ENCODE data around the gene SNTG2. TPM values are rescaled to one million over a fixed set of nuclear protein-coding genes. Genes with fewer than 3 reads are reported as not detected.

SNTG2 gene
- total RNA-seq, 2 donors from 2014 or later = 4.1 to 11.9 TPM

DNA sequence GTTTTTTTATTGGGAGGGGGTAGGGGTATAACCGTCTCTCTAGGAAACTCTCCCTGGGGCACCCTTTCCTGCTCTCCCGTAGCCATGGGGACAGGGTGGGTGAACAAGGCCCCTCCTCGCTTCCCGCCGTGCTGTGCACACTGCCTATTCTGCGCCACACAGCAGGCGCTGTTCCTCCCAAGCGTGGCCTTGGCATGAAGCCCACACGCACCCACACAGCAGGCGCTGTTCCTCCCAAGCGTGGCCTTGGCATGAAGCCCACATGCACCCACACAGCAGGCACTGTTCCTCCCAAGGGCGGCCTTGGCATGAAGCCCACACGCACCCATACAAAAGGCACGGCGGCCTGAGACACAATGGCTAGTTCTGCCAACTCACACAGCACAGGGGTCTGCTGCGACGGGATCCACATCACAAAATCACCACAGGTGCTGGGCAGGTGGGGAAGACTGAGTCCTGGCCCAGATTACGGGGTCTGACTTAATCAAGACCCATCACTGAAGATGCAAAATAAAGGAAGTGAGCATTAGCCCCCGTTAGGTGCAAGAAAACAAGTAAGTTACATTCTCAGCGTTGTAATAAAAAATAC lies 416.0 kb downstream of the SNTG2 start:
- Mint-ChIP-seq H3K4me1 (no peaks in the 10 kb centered on the region), H3K27me3 (ENCODE audit: insufficient read depth) (no peaks in the 10 kb centered on the region), H3K4me3 (no peak overlapping the region), H3K27ac (no peak overlapping the region), H3K9me3 (peaks cover 4% of the 10 kb centered on the region), H3K36me3 (ENCODE audit: low read depth) (no peaks in the 10 kb centered on the region)
- H3K27me3 ChIP-seq (ENCODE audit: control insufficient read depth, insufficient read depth, low read length, poor library complexity, severe bottlenecking) = no peaks in the 10 kb centered on the region
- no peak overlapping the region for H3K27ac ChIP-seq (ENCODE audit: low read depth, low read length)
- H3K4me1 ChIP-seq (ENCODE audit: control insufficient read depth, insufficient read depth, low read length) = no peaks in the 10 kb centered on the region
- 88 to 92% methylated on average over 9 to 20 of the region's 20 CpGs for WGBS, 2 experiments (ENCODE audit: insufficient coverage in 1 of 2, insufficient read length in 1 of 2)
- H3K9me3 ChIP-seq (ENCODE audit: control insufficient read depth, low read length) = no peaks in the 10 kb centered on the region
- no peak overlapping the region for H3K9ac ChIP-seq (ENCODE audit: extremely low read depth, low read length, poor library complexity, severe bottlenecking)
- no peak for DNase-seq
- TF ChIP-seq, protein P1, sequence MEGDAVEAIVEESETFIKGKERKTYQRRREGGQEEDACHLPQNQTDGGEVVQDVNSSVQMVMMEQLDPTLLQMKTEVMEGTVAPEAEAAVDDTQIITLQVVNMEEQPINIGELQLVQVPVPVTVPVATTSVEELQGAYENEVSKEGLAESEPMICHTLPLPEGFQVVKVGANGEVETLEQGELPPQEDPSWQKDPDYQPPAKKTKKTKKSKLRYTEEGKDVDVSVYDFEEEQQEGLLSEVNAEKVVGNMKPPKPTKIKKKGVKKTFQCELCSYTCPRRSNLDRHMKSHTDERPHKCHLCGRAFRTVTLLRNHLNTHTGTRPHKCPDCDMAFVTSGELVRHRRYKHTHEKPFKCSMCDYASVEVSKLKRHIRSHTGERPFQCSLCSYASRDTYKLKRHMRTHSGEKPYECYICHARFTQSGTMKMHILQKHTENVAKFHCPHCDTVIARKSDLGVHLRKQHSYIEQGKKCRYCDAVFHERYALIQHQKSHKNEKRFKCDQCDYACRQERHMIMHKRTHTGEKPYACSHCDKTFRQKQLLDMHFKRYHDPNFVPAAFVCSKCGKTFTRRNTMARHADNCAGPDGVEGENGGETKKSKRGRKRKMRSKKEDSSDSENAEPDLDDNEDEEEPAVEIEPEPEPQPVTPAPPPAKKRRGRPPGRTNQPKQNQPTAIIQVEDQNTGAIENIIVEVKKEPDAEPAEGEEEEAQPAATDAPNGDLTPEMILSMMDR (conservative IDR thresholded peaks at IDR 0.05) = no peak
- H3K36me3 ChIP-seq (ENCODE audit: control insufficient read depth, insufficient read depth, low read length) = no peaks in the 10 kb centered on the region
- no peak overlapping the region for H3K4me3 ChIP-seq (ENCODE audit: low read length)

DNA sequence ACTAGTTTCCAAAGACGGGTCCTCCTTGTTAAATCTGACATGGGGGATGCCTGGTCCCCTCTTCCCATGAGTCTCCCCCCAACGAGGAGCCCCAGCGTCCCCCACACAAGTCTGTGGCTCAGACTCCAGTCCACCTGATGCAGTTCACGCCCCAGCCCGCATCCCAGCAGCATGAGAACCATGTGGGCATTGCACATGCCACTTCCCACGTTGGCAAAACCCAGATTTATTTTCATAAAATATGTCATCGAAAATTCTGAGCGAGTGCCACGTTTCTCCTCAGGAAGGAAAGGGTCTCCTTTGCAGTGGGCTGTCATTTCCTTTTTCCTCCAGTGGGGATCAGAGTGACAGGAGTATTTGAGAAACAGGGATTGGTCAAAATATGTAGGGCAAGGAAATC lies 417.0 kb downstream of the SNTG2 start:
- no peaks in the 10 kb centered on the region for H3K4me1 ChIP-seq (ENCODE audit: control insufficient read depth, insufficient read depth, low read length)
- H3K9ac ChIP-seq (ENCODE audit: extremely low read depth, low read length, poor library complexity, severe bottlenecking) = no peak overlapping the region
- TF ChIP-seq, protein P1 (conservative IDR thresholded peaks at IDR 0.05) = no peak
- H3K36me3 Mint-ChIP-seq (ENCODE audit: low read depth) = no peaks in the 10 kb centered on the region
- no peak for DNase-seq
- H3K9me3 ChIP-seq (ENCODE audit: control insufficient read depth, low read length) = no peaks in the 10 kb centered on the region
- H3K4me3 ChIP-seq (ENCODE audit: low read length) = no peak overlapping the region
- no peak overlapping the region for H3K27ac Mint-ChIP-seq
- H3K27me3 Mint-ChIP-seq (ENCODE audit: insufficient read depth) = no peaks in the 10 kb centered on the region
- H3K4me3 Mint-ChIP-seq = no peak overlapping the region
- WGBS, 2 experiments (ENCODE audit: insufficient coverage in 1 of 2, insufficient read length in 1 of 2) = 84 to 88% methylated on average over 7 to 9 of the region's 9 CpGs
- H3K4me1 Mint-ChIP-seq = no peaks in the 10 kb centered on the region
- no peaks in the 10 kb centered on the region for H3K27me3 ChIP-seq (ENCODE audit: control insufficient read depth, insufficient read depth, low read length, poor library complexity, severe bottlenecking)
- H3K9me3 Mint-ChIP-seq = peaks cover 4% of the 10 kb centered on the region
- H3K27ac ChIP-seq (ENCODE audit: low read depth, low read length) = no peak overlapping the region
- no peaks in the 10 kb centered on the region for H3K36me3 ChIP-seq (ENCODE audit: control insufficient read depth, insufficient read depth, low read length)

DNA sequence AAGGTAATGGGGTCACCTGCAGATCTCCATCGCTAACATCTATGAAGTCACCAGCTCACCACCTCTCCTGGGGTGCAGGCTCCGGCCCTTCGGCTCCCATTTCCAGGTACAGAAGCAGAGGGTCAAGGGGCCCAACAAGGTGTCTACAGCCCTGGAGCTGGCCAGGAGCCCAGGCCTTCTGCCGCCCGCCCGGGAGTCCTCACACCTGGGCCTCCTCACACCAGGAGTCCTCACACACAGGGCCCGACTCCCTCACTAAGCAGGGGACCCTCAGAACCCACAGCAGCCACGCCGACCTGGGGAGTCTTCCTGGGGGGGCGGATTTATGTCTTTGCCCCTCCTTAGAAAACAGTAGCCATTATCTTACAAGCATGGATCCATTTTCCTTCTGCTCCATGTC lies 419.3 kb downstream of the SNTG2 start:
- TF ChIP-seq, protein P1 (conservative IDR thresholded peaks at IDR 0.05) = no peak
- no peak overlapping the region for H3K4me3 ChIP-seq (ENCODE audit: low read length)
- Mint-ChIP-seq H3K4me1 (no peaks in the 10 kb centered on the region), H3K9me3 (no peaks in the 10 kb centered on the region), H3K4me3 (no peak overlapping the region), H3K27ac (no peak overlapping the region), H3K36me3 (ENCODE audit: low read depth) (no peaks in the 10 kb centered on the region), H3K27me3 (ENCODE audit: insufficient read depth) (no peaks in the 10 kb centered on the region)
- no peaks in the 10 kb centered on the region for H3K27me3 ChIP-seq (ENCODE audit: control insufficient read depth, insufficient read depth, low read length, poor library complexity, severe bottlenecking)
- H3K27ac ChIP-seq (ENCODE audit: low read depth, low read length) = no peak overlapping the region
- 93 to 100% methylated on average over 3 to 10 of the region's 10 CpGs for WGBS, 2 experiments (ENCODE audit: insufficient coverage in 1 of 2, insufficient read length in 1 of 2)
- no peaks in the 10 kb centered on the region for H3K36me3 ChIP-seq (ENCODE audit: control insufficient read depth, insufficient read depth, low read length)
- H3K9ac ChIP-seq (ENCODE audit: extremely low read depth, low read length, poor library complexity, severe bottlenecking) = no peak overlapping the region
- H3K9me3 ChIP-seq (ENCODE audit: control insufficient read depth, low read length) = no peaks in the 10 kb centered on the region
- DNase-seq = no peak
- H3K4me1 ChIP-seq (ENCODE audit: control insufficient read depth, insufficient read depth, low read length) = no peaks in the 10 kb centered on the region

Data from endodermal cell (in vitro differentiated cells).